CD4-positive, alpha-beta T cell treated with Interferon alpha-2 for 1 hour (primary cell): ENCODE results near the gene FNDC8.
A peak's percentile ranks its signal among the peaks of the same experiment; 100 is the strongest.
"Not testable (repeated sequence)": the region's sequence is repeated elsewhere in the genome, so short reads cannot be mapped to it uniquely, and the experiment has no call there.

Experiments
- DNase-seq, 2 donors: peaks; one replicate each; pipeline ENCODE4 v3.0.0-alpha.2; 2020 to 2022

Gene FNDC8

GRCh38 chr17:35095741-35096140, 25.7 kb upstream of the FNDC8 start:
- DNase-seq = no peak

GRCh38 chr17:35097776-35098175, 23.6 kb upstream of the FNDC8 start:
- DNase-seq = no peak

GRCh38 chr17:35099908-35100307, 21.5 kb upstream of the FNDC8 start:
- DNase-seq = no peak

GRCh38 chr17:35101036-35101435, 20.4 kb upstream of the FNDC8 start:
- no peak for DNase-seq

GRCh38 chr17:35101725-35102124, 19.7 kb upstream of the FNDC8 start:
- DNase-seq = no peak

GRCh38 chr17:35103271-35103670, 18.1 kb upstream of the FNDC8 start:
- DNase-seq = no peak

GRCh38 chr17:35104844-35105450, 16.5 kb upstream of the FNDC8 start:
- no peak for DNase-seq

- not testable (repeated sequence) for DNase-seq
Measured at GRCh38 chr17:35110791-35111190, 10.6 kb upstream of the FNDC8 start.

- no peak for DNase-seq
Measured at GRCh38 chr17:35116845-35117244, 4.6 kb upstream of the FNDC8 start.

GRCh38 chr17:35117984-35118383, 3.4 kb upstream of the FNDC8 start:
- peak; percentile 11 to 51 for DNase-seq

- DNase-seq = peak; percentile 79 to 86
Measured at GRCh38 chr17:35119370-35120165, 1.8 kb upstream of the FNDC8 start, which contains the start of gene RAD51D. RAD51D (minus strand) TSS chr17:35119860; CDS start chr17:35119613, 247 bp downstream.

GRCh38 chr17:35127751-35128514, 6.5 kb downstream of the FNDC8 start:
- no peak for DNase-seq

GRCh38 chr17:35129154-35129972, 7.9 kb downstream of the FNDC8 start:
- DNase-seq = no peak

GRCh38 chr17:35129973-35130351, 8.5 kb downstream of the FNDC8 start:
- DNase-seq = no peak

- no peak for DNase-seq
Measured at GRCh38 chr17:35130392-35130791, 9.0 kb downstream of the FNDC8 start.

- DNase-seq = no peak
Measured at GRCh38 chr17:35132099-35132498, 10.7 kb downstream of the FNDC8 start.

- DNase-seq = no peak
Measured at GRCh38 chr17:35132816-35133550, 11.6 kb downstream of the FNDC8 start.

- DNase-seq = no peak
Measured at GRCh38 chr17:35135322-35135721, 13.9 kb downstream of the FNDC8 start.

GRCh38 chr17:35138218-35138617, 16.8 kb downstream of the FNDC8 start:
- no peak for DNase-seq

GRCh38 chr17:35141681-35142466, 20.5 kb downstream of the FNDC8 start, which contains the start of gene NLE1:
NLE1 (minus strand) TSS chr17:35142303; CDS start chr17:35142275, 28 bp downstream.
- DNase-seq = peak; percentile 84 to 92

GRCh38 chr17:35142467-35142796, 21.0 kb downstream of the FNDC8 start:
- no peak for DNase-seq
